K562 (cell line): ENCODE results near the gene SURF6. TPM values are rescaled to one million over a fixed set of nuclear protein-coding genes. Genes with fewer than 3 reads are reported as not detected.

ENCODE experiments used
- BCL6 ChIP-seq: fragments of 250-450 bp; sonication (Bioruptor Pico); IDR thresholded peaks from 2 replicates; pipeline ENCODE4 v1.4.0; 2020
- GATAD2A ChIP-seq: fragments of 450-650 bp; IDR thresholded peaks from 2 replicates; pipeline ENCODE4 v1.6.1; 2017
- HCFC1 ChIP-seq: IDR thresholded peaks from 2 replicates; pipeline ENCODE4 v1.6.1; 2012; ENCODE audit warnings: low read depth, low read length, improper control_type of control experiment
- HSF4 ChIP-seq: fragments of 250-450 bp; sonication (Bioruptor Pico); IDR thresholded peaks from 2 replicates; pipeline ENCODE4 v2.1.2; 2022; ENCODE audit warnings: mild to moderate bottlenecking, moderate library complexity, borderline replicate concordance
- MBD2 ChIP-seq: sonication (generic); IDR thresholded peaks from 2 replicates; pipeline ENCODE4 v1.6.1; 2016; ENCODE audit warnings: low read depth, borderline replicate concordance
- RBM22 ChIP-seq: fragments of 200-400 bp; formaldehyde crosslinking; IDR thresholded peaks from 2 replicates; pipeline ENCODE4 v1.6.1; 2018; ENCODE audit warnings: low read length, low read depth; ENCODE audit not compliant: poor library complexity, severe bottlenecking
- REST ChIP-seq, 2 experiments: fragments of 450-650 bp; formaldehyde crosslinking in 1 of 2; IDR thresholded peaks; 2 replicates each; pipeline versions ENCODE4 v1.4.0 to v1.6.1; 2014 to 2020; ENCODE audit warnings: mild to moderate bottlenecking in 2 of 2, borderline replicate concordance in 1 of 2, low read depth in 1 of 2
- RUNX1 ChIP-seq: sonication (generic); IDR thresholded peaks from 2 replicates; pipeline ENCODE4 v1.6.1; 2016; ENCODE audit warnings: antibody characterized with exemption, low read depth
- XRCC5 ChIP-seq: fragments of 200-400 bp; formaldehyde crosslinking; IDR thresholded peaks from 2 replicates; pipeline ENCODE4 v1.6.1; 2017; ENCODE audit warnings: low read depth, mild to moderate bottlenecking, low read length
- ZNF134 ChIP-seq: fragments of 250-450 bp; sonication (Bioruptor Pico); conservative IDR thresholded peaks from 2 replicates; pipeline ENCODE4 v1.4.0; 2020
- polyA plus RNA-seq, 8 experiments: library from polyadenylated mRNA; depleted of rRNA in 4 of 8; stranded (reverse) in 5 of 8; unstranded in 3 of 8; fragments of >200 nt; fragmentation: Nextera tagmentation in 2 of 8; fragmentation: Illumina TruSeq in 1 of 8; extraction: Ambion mirVana in 2 of 8; extraction: Trizol in 1 of 8; gene quantifications; 2 replicates each; pipeline versions ENCODE4 v1.2.1 to v1.2.3, GENCODE V29; 2011 to 2014; ENCODE audit warnings: inconsistent platforms in 1 of 8, missing spikeins in 1 of 8
- total RNA-seq, 7 experiments: library from RNA; depleted of rRNA in 6 of 7; stranded (reverse); fragments of >200 nt in 6 of 7; fragmentation: Illumina TruSeq in 2 of 7; extraction: Trizol in 2 of 7; gene quantifications; 2 replicates each; pipeline versions ENCODE4 v1.2.1 to v1.2.3, GENCODE V29; 2011 to 2021; ENCODE audit warnings: low replicate concordance in 1 of 7
- TF ChIP-seq, protein P1 (sequence below): fragments of 450-650 bp; IDR thresholded peaks from 2 replicates; pipeline ENCODE4 v1.6.1; 2016; ENCODE audit warnings: antibody characterized with exemption
- TF ChIP-seq, protein P2 (sequence below): fragments of 450-650 bp; formaldehyde crosslinking; IDR thresholded peaks from 2 replicates; pipeline ENCODE4 v1.4.0; 2020; ENCODE audit warnings: mild to moderate bottlenecking, moderate library complexity
- TF ChIP-seq, protein P3 (sequence below), 3 experiments: IDR thresholded peaks in 2 of 3; conservative IDR thresholded peaks in 1 of 3; 2 replicates each; pipeline ENCODE4 v1.5.1; 2011 to 2012; ENCODE audit warnings: low read length in 3 of 3, mild to moderate bottlenecking in 3 of 3, control low read depth in 2 of 3, improper control_type of control experiment in 1 of 3, inconsistent platforms in 1 of 3, low read depth in 1 of 3, mixed read lengths in 1 of 3, moderate library complexity in 1 of 3; ENCODE audit not compliant: insufficient read depth in 2 of 3

SURF6 gene
- total and polyA plus RNA-seq, 9 of the 15 experiments (the other 6 are each of a cell fraction or from before 2014, with no cell fraction given): 1.4 to 68.3 (median 14.7) TPM

GRCh38 chr9:133375724-133376654 is 40.0 kb upstream of the SURF6 start, which contains the start of the genes STKLD1 and SURF4 (continued):
- TF ChIP-seq, protein P1, sequence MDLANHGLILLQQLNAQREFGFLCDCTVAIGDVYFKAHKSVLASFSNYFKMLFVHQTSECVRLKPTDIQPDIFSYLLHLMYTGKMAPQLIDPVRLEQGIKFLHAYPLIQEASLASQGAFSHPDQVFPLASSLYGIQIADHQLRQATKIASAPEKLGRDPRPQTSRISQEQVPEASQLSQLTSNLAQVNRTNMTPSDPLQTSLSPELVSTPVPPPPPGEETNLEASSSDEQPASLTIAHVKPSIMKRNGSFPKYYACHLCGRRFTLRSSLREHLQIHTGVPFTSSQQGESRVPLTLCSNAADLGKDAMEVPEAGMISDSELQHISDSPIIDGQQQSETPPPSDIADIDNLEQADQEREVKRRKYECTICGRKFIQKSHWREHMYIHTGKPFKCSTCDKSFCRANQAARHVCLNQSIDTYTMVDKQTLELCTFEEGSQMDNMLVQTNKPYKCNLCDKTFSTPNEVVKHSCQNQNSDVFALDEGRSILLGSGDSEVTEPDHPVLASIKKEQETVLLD: peak; percentile 68; the same call in 1 of the 2 replicates
- no peak for TF ChIP-seq MBD2
- peak; percentile 65 for TF ChIP-seq HCFC1
- no peak for TF ChIP-seq HSF4 (CRISPR knock-in tag)
- no peak; the same call in 1 of the 2 replicates for TF ChIP-seq REST (IDR thresholded peaks at IDR 0.05; ENCODE audit: borderline replicate concordance)
- TF ChIP-seq REST (CRISPR knock-in tag; IDR thresholded peaks at IDR 0.05; ENCODE audit: low read depth): no peak
- no peak for TF ChIP-seq RBM22
- 0 out of 2 replicates have a peak, but pooled peaks have one; percentile 30 for TF ChIP-seq GATAD2A
- TF ChIP-seq ZNF134 (CRISPR knock-in tag): no peak
- TF ChIP-seq XRCC5: 0 out of 2 replicates have a peak, but pooled peaks have one; percentile 44
- TF ChIP-seq, protein P2, sequence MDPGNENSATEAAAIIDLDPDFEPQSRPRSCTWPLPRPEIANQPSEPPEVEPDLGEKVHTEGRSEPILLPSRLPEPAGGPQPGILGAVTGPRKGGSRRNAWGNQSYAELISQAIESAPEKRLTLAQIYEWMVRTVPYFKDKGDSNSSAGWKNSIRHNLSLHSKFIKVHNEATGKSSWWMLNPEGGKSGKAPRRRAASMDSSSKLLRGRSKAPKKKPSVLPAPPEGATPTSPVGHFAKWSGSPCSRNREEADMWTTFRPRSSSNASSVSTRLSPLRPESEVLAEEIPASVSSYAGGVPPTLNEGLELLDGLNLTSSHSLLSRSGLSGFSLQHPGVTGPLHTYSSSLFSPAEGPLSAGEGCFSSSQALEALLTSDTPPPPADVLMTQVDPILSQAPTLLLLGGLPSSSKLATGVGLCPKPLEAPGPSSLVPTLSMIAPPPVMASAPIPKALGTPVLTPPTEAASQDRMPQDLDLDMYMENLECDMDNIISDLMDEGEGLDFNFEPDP (CRISPR knock-in tag): no peak
- TF ChIP-seq BCL6 (CRISPR knock-in tag): no peak
- TF ChIP-seq, protein P3, sequence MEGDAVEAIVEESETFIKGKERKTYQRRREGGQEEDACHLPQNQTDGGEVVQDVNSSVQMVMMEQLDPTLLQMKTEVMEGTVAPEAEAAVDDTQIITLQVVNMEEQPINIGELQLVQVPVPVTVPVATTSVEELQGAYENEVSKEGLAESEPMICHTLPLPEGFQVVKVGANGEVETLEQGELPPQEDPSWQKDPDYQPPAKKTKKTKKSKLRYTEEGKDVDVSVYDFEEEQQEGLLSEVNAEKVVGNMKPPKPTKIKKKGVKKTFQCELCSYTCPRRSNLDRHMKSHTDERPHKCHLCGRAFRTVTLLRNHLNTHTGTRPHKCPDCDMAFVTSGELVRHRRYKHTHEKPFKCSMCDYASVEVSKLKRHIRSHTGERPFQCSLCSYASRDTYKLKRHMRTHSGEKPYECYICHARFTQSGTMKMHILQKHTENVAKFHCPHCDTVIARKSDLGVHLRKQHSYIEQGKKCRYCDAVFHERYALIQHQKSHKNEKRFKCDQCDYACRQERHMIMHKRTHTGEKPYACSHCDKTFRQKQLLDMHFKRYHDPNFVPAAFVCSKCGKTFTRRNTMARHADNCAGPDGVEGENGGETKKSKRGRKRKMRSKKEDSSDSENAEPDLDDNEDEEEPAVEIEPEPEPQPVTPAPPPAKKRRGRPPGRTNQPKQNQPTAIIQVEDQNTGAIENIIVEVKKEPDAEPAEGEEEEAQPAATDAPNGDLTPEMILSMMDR (IDR thresholded peaks at IDR 0.05 in 2 of 3, conservative IDR thresholded peaks at IDR 0.05 in 1 of 3; ENCODE audit: insufficient read depth in 2 of 3, low read depth in 1 of 3, low read length in 3 of 3): no peak; a peak in 1 of 6 replicates
- no peak for TF ChIP-seq RUNX1
